ENCODE data around the gene KRTAP12-4.

GRCh38 chr21:44691686-44692085 is 37.2 kb upstream of the KRTAP12-4 start:
- no peak for TF ChIP-seq CTCF (IDR thresholded peaks at IDR 0.05)
- no peak for TF ChIP-seq ZFX (IDR thresholded peaks at IDR 0.05; ENCODE audit: borderline replicate concordance)
